Measurements from ENCODE around the gene TALDO1.
"Not testable (repeated sequence)": the region's sequence is repeated elsewhere in the genome, so short reads cannot be mapped to it uniquely, and the experiment has no call there.

DNA sequence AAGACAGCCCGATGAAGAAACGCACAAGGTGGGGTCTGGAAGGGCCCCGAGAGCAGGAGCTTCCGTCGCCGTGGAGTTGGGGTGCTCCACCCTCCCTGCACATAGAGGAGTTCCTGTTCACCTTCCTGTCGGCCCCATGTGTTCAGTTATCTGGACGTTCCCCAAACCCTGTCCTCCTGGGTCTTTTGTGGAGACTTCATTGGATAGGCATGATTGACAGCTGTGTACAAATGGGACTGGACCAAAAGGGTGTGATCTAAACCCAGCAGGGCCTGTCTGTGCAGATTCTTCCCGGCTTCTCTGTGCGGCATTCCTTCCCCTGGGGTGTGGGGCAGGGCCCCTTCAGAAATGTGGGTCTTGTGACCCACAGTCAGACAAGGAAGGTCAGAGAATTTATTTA lies 9.4 kb upstream of the TALDO1 start:
- not testable (repeated sequence) for TF ChIP-seq FOXM1 (IDR thresholded peaks at IDR 0.05; ENCODE audit: borderline replicate concordance); SP1 (IDR thresholded peaks at IDR 0.05); FOXA1 (IDR thresholded peaks at IDR 0.05); ARNT (IDR thresholded peaks at IDR 0.05); FOXK2 (IDR thresholded peaks at IDR 0.05); HDGF (IDR thresholded peaks at IDR 0.05; ENCODE audit: borderline replicate concordance); L3MBTL2 (conservative IDR thresholded peaks at IDR 0.05); ELF4 (IDR thresholded peaks at IDR 0.05); BHLHE40 (IDR thresholded peaks at IDR 0.05; ENCODE audit: borderline replicate concordance); LEF1 (IDR thresholded peaks at IDR 0.05; ENCODE audit: borderline replicate concordance); NFRKB (IDR thresholded peaks at IDR 0.05); TARDBP (IDR thresholded peaks at IDR 0.05)
- TF ChIP-seq, protein P1, sequence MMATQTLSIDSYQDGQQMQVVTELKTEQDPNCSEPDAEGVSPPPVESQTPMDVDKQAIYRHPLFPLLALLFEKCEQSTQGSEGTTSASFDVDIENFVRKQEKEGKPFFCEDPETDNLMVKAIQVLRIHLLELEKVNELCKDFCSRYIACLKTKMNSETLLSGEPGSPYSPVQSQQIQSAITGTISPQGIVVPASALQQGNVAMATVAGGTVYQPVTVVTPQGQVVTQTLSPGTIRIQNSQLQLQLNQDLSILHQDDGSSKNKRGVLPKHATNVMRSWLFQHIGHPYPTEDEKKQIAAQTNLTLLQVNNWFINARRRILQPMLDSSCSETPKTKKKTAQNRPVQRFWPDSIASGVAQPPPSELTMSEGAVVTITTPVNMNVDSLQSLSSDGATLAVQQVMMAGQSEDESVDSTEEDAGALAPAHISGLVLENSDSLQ (IDR thresholded peaks at IDR 0.05) = peak; percentile 82
